Epidermal melanocyte (primary cell): Measurements from ENCODE around the gene WBP2.
"Not testable (repeated sequence)": the region's sequence is repeated elsewhere in the genome, so short reads cannot be mapped to it uniquely, and the experiment has no call there.

Experiments used
- DNase-seq: peaks from one replicate; pipeline ENCODE4 v3.0.0; 2011; ENCODE audit warnings: low spot score; ENCODE audit not compliant: insufficient read length

The WBP2 gene

DNA sequence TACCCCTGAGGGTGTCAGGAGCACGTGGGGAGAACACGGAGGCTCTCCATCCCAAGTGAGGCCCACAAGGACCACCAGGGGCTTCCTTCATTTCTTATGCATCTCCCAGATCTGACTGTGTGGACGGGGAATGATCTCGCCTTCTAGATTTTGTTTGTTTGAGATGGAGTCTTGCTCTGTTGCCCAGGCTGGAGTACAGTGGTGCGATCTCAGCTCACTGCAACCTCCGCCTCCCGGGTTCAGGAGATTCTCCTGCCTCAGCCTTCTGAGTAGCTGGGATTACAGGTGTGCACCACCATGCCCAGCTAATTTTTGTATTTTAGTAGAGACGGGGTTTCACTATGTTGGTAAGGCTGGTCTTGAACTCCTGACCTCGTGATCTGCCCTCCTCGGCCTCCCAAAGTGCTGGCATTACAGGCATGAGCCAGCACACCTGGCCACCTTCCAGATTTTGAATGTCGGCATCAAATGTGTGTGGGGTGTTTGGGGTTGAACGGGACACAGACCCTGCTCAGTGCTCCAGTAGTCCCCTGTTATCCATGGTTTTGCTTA is 13.7 kb upstream of the WBP2 start:
- not testable (repeated sequence) for DNase-seq

DNA sequence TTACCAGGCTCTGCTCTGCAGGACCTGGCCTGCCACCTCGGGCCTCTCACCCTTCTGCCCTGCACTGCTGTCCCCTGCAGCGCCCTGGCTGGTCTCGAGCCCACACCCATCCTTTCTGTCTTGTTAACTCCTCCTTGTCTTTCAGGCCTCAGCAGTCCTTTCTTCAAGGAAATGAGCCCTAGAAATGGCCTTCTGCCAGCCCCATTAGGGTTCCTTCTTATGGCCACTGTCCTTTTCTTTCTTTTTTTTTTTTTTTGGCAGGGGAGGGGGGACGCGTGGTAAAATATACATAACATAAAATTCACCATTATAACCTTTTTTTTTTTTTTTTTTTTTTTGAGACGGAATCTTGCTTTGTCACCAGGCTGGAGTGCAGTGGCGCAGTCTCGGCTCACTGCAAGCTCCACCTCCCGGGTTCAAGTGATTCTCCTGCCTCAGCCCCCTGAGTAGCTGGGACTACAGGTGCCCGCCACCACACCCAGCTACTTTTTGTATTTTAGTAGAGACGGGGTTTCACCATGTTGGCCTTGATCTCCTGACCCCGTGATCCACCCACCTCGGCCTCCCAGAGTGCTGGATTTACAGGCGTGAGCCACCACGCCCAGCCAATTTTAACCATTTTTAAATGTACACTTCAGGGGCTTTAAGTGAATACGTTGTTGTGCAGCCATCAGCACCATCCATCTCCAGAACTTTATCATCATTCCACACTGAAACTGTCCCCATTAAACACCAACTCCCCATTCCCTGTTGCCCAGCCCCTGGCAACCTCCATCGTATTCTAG is 10.5 kb upstream of the WBP2 start:
- not testable (repeated sequence) for DNase-seq

DNA sequence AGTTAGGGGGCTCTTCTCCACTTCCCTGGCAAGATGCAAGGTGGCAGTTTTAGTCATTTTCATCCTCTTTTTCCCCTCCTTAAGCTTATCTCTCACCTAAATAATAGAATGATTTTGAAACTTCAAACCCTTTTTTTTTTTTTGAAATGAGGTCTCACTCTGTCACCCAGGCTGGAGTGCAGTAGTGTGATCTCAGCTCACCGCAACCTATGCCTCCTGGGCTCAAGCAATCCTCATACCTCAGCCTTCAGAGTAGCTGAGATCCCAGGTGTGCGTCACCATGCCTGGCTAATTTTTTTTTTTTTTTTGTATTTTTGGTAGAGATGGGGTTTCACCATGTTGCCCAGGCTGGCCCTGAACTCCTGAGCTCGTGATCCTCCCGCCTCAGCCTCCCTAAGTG is 9.8 kb upstream of the WBP2 start:
- DNase-seq: not testable (repeated sequence)

DNA sequence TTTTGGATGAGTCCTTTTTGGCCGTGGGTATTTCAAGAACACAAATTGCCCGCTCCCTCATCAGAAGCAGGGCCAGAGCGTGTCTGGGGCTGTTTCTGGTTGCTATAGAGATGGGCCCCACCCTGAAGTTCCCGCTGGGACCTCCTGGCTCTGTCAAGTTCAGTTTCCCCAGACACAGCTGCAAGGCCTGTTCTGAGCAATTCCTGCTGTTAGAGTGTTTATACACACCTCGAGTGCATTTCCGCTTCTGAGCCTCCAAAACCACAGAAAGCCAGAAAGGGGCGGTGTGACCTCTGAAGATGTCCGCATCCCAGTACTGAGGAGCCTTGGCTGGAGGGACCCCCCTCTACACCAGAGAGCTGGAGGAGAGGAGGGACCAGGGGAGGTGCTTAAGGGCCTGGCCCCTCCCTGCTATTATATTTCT is 9.3 kb upstream of the WBP2 start:
- DNase-seq: no peak

DNA sequence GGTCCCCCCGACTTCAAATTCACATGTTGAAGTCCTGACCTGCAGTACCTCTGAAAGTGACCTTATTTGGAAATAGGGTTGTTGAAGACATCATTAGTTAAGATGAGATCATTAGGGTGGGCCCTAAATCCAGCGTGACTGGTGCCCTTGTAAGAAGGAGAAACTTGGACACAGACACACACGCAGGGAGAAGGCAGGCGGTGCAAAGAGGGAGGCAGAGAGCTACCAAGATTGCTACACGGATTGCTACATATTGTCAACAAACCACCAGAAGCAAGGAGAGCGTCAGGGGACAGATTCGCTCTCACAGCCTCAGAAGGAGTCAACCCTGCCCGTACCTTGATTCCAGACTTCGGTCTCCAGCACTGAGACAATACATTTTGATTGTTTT is 6.8 kb upstream of the WBP2 start:
- no peak for DNase-seq

DNA sequence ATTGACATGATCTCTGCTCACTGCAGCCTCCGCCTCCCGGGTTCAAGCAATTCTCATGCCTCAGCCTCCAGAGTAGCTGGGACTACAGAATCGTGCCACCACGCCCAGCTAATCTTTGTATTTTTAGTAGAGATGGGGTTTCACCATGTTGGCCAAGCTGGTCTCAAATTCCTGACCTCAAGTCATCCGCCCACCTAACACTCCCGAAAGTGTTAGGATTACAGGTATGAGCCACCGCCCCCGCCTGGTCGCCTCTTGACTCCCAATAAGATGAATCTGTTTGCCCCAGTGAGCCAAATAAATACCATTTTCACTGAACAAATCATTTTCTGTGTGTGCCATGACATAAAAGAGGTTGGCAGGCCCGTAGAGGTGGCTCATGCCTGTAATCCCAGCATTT is 4.2 kb upstream of the WBP2 start:
- not testable (repeated sequence) for DNase-seq

DNA sequence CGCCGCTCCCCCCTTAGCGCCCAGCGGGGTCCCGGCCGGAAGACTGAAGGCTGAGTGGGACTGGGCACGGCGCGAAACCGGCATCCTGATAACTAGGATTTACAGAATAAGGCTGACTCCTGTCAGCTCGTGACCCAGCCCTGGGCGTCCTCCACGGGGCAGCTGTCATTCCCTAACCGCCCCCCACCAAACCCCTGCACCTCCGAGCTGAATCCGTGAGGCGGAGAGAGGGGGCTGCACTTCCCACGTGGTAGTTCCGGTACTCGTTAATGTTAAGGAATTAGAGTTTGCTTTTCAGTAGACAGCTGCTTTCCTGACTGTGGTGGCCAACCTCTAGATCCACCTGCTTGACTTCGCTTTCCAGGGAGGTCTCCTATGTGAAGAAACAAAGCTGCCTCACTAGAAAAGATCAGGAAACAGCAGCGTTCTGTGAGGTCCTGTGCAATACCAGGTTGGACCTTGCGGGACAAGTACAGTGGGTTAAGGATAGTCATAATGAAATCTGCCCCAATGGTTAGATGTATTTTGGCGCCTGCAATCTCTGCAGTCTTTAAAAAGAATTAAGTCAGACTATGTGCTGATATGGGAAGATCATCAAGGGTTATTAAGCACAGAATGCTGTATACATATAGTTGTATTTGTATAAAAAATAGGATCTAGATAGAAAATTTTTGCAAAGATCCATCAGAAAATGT is 1.1 kb upstream of the WBP2 start:
- DNase-seq: no peak

DNA sequence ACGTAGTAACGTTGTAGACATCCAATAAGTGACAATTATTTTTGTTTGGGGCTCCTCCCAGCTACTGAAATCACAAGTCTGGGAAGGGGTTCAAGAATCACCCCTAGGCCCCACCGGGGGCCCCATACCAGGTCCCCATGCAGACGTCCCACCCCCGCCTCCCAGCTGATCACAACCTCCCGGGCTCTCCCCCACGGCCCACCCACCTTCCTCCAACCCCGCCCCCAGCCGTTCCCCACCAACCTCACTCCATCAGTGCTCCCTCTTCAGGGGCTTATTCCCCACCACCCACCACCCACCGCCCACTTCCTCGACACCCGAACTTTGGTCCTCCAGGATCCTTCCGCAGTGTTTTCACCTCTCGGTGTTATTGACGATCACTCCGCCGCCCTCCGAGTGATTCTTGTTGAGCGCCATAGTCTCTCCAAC is 240 bp downstream of the WBP2 start:
- DNase-seq: no peak

DNA sequence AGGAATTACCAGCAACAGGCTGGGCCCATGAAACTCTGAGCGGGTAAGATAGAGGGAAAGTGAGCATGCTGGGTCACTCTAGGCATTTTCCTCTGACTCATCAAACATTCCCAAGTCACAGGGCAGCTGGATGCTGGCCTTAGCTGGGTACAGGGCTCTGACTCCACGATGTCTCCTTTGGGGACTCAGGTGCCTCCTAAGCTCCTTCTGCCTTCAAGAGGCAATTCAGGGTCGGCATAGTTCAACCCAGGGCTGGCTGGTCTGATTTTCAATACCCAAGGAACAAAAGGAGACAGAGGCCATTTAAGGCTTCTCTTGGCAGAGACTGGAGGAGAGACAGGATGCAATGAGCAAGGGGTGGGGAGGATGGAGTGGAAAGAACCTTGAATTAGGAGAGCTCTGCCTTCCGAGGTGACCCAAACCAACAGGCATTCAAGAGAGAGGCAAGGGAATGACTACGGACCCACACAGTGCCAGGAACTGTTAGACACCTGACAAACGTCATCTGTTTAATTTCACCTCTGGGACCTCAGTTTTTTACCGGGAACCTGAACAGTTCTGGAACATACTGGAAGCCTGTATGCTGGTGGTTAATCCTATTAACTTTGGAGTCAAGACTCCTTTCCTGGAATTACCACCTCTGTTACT is 910 bp downstream of the WBP2 start:
- no peak for DNase-seq

DNA sequence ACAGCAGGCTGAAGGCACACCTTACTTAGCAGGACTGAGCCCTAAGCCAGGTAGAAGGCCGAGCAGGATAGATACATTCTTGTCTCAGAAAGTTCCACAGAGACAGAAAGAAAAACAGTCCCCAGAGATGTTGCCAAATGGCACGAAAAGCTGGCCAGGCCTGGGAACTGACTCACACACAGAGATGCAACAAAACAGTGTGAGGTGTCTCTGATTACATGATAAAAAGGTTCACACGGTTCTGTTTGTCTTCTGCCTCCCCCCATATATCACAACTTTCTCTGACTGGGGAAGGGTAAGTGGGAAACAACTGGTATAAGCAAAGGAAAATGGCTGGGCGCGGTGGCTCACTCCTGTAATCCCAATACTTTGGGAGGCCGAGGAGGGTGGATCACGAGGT is 1.7 kb downstream of the WBP2 start:
- DNase-seq: no peak

DNA sequence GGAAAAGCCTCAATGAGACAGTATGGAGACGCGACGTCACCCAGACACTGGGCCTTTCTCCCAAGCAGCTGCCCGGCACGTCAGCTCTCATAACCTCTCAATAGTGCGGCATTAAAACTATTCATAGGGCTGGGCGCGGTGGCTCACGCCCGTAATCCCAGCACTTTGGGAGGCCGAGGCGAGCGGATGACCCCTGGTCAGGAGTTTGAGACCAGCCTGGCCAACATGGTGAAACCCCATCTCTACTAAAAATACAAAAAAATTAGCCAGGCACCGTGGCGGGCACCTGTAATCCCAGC is 3.5 kb downstream of the WBP2 start:
- not testable (repeated sequence) for DNase-seq

DNA sequence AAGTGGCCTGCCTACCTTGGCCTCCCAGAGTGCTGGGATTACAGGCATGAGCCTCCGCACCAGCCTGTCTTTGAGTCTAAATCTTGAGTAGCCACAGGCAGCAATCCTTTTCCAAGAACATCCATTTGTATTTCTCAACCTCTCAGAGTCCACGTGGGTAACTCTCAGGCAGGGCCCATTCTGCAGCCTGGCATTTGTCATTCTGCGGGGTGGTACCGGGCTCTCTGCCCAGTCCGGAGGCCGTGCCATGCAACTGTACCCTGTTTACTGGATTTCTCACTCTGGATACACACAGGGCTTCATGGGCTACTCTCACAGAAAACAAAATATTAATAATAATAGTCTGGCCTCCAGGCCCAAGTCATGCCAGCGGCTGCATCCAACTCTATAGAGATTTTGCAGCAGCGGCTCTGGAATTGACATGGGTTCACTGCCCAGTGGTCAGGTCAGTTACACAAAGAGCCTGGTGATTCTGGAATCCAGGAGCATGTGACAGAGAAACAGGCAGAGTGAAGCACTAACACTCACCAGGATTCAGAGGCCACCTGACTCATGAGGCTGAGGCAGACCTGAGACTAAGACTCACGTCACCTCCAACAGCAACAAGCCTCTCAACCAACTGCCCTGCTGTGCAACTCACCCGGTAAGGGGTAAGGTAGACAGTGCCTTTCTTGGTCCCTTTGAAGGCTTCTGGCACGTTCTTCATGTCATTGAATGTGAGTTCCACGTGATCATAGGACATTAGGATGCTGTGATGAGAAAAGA is 4.0 kb downstream of the WBP2 start:
- no peak for DNase-seq

DNA sequence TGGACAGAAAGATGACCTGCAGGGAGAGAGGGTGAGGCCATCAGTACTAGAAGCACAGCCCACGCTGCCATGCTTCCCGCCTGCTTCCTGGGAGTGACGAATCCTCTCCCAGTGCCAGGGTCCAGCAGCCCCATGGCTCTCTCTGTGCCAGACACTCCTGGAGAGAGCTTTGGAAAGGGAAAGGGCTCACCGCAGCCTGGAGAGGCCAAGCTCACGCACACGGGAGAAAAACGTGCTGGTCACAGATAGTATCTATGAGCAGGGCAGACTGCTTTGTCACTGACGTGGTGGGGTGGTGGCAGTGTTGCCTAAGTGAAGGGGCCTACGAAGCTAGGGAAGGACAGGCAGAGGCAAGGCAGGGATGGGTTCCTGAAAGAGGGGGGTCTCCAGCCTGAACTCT is 5.4 kb downstream of the WBP2 start:
- no peak for DNase-seq

DNA sequence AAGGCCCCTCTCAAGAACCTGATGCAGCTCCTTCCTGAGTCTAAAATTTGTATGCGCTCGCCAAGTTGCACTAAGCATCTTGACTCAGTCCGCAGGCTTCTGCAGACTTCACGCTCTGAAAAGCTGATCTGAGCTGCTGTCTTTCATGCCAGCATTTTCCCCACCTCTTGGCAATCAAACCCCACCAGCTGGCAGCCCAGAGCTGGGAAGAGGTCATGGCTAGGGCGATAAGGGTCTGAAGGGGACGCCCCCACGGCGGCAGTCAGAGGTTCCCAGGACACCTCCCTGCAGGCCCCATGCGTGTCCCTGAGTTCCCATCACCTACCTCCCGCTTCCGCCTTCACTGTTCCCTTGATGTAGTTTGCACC is 5.9 kb downstream of the WBP2 start:
- no peak for DNase-seq

DNA sequence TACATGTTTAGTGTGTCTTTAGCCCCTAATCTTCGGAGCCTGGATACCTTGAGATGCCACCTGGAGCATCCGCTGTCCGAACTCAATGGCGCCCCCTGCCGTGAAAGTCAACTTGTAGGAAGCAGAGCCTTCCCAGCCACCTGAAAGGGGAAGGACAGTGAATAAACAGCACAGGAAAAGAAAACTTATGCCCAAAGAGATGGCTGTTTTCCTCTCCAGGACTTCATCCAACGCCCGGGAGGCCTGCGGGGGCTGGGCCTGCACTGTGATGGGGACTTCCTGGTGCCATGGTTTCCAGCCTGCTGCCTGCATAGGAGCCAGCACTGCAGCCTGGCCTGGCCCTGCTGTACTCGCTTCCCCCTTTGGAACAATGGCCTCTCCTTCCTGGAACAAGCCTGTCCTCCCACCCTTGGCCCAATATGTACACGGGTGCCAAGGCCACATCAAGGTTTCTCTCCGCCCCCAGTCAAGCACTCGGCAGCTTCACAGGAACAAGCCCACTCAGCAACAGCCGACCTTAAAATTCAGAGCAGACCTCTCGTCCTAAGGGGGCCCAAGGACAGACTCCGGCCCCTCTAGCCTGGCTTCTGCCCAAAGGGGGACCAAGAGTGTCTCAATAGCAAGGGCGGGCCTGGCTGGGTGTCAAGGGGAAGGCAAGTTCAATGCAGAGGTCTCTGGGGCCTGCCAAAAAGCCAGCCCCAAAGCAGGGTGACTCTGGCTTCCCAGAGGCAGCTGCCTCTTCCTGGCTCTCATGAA is 6.4 kb downstream of the WBP2 start:
- no peak for DNase-seq

DNA sequence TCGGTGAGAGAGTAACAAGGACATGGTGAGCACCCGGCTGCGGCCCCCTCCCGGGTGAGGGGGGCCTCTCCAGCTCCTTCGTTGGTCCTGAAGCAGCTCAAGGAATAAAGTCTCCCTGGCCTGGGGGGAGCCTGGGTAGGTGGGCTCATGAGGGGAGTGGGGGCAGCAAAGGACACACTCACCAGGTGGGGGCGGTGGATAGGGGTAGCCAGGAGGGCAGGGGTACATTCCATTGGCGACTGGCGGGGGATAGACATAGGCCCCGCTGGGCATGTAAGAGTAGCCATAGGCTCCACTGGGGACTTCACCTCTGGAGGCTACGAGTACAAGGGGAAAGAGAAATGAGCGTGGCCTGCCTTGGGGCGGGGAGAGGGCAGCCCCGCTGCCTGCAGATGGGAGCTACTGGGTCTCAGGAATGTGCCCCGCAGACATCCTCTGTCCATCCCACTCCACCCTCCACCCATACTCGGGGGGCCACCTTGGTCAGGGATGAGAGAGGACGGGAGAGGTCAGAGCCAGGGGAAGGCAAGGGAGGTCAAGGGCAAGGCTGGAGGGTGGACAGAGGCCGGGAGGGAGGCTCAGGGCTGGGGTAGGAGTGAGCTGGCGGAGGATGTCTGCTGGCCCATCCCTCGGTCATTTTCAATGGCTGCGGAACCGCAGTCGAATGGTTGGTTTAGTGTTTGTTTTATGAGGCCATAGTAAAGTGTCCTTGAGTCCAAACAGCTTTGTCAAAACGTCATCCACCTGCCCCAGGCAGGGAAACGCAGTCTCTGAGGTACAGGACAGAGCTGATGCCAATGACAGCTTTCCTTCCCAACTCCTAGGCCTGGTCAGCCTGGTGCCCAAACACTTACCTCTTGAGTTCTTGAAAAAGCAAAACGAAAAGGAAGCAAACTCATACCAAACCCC is 7.3 kb downstream of the WBP2 start:
- DNase-seq: no peak

DNA sequence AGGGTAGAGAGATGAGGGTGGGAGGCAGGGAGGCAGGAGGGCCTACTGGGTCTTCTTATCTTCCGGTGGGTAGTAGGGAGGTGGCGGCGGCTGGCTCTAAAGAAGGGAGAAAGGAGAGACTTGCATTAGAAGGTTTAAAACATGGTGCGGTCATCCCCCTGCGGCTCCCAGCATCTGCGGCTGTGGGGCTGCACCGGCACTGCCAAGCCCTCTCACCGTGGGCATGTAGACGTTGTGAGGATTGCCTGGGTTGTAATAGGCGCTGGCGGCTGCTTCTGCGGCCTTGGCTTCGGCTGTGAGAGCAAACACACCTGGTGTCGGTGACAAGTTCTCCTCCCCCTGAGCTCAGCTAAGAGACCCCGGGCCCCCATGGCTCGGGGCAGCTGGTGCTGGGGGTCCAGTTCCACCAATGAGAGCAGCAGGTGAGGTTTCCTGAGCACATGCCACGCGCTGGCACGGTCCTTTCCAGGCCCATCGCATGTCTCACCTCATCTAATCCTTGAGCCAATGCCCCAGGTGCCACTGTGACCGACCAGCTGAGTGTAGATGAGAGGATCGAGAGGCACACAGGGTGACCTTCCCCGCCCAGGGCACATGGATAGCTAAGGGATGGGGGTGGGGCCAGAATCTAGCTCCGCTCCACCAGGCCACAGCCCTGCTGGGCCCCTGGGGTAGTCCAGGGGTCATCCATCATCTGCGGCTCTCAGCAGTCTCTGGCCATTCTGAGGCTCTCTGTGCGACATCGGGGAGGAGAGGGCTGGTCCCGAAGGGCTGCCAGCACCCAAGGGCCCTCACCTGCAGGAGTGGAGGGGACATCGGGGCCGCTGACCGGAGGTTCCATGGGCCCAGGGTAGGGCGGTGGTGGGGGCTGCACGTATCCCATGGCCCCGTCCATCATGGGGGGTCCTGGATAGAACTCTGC is 8.2 kb downstream of the WBP2 start:
- no peak for DNase-seq

DNA sequence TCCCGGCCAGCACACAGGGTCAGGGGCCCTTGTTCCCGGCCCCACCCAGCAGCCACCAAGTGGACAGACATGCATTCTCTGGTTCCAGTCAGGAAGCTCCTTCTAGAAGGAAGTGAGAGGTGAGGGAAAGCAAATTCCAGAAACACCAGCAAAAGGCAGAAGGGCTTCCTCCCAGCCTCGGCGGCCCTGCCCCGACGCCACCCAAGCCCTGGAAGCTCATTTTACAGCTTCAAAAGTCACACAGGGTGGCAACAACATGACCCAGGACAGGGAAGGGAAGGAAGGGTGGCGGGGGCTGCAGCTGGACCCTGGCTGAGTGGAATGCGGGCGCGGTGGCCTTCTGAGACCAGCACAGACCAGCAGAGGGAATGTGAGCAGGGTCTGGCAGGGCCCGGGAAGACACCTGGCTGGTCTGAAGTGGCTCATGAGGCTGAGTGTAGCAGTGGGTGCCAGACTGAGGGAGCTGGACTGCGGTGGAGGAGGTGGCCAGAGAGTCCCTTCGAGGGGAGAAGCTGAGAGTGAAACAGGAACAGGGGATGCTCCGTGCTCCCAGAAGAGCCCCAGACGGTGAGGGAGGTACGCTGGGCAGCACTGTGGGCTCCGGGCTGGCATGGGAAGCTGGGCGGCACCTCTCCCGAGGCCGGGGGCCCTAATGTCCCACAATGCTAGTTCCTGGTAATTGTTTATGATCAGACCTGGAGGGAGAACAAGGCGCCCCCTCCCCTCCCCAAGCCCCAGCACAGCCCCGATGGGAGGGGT is 9.0 kb downstream of the WBP2 start:
- no peak for DNase-seq
